DOHH2 (cell line): Measurements from ENCODE around the gene ZNF536.

ENCODE experiments used
- CTCF ChIP-seq: fragments of 200-600 bp; sonication (generic); IDR thresholded peaks from one replicate; pipeline ENCODE4 v1.5.1; 2014; ENCODE audit warnings: antibody characterized with exemption, mild to moderate bottlenecking, low read depth, low read length; ENCODE audit not compliant: poor library complexity, severe bottlenecking
- EZH2phosphoT487 ChIP-seq: fragments of 200-600 bp; sonication (generic); IDR thresholded peaks from 2 replicates; pipeline ENCODE4 v1.6.1; 2017; ENCODE audit warnings: borderline replicate concordance, mild to moderate bottlenecking, antibody characterized with exemption, low read length, moderate library complexity, mixed read lengths

- TF ChIP-seq CTCF = no peak
- TF ChIP-seq EZH2phosphoT487 = no peak
Observed at GRCh38 chr19:30446850-30447552, 74.8 kb downstream of the ZNF536 start.
